GM12874 (cell line): ENCODE data around the gene LOXL3.

Experiments used
- CTCF ChIP-seq: IDR thresholded peaks from 2 replicates; pipeline ENCODE4 v1.5.1; 2011; ENCODE audit warnings: low read depth, mild to moderate bottlenecking, control low read depth, low read length, moderate library complexity; ENCODE audit not compliant: insufficient read depth

The LOXL3 gene

GRCh38 chr2:74571058-74571457 is 17.3 kb upstream of the LOXL3 start:
- TF ChIP-seq CTCF, result no peak

- TF ChIP-seq CTCF, result no peak
Observed at GRCh38 chr2:74569686-74570085, 15.9 kb upstream of the LOXL3 start.

DNA sequence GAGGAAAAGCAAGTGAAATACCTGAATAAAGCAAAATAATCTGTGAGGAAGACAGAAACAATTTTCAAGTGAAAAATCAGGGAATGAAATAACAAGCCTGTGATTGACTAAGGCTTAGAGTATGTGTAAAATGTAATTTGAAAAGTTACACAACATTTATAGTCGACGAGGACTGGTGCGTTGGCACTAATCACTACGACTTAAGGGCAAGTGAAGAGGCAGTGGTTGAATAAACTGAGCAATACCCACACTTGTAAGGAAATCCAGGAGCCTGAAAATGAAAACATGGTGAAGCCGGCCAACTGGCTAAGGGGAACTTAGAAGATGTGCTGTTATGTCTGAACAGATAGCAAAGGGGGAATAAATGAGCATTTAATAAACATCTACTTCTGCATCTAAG is 14.1 kb upstream of the LOXL3 start:
- no peak for TF ChIP-seq CTCF

DNA sequence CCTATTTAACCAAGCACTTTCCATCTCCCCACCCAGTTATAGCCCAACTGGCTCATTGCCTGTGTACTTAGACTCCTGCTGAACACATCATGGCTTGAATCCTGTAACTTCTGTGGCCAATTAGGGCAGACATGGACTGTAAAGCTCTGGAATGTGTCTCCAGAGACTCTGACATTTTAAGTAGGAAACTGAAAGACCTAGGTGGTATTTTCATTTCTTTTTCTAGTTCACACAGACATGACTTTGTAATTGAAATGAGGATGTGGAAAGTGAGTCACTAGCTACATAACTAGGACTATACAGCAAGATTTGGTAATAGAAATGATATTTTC is 13.0 kb upstream of the LOXL3 start:
- TF ChIP-seq CTCF, result no peak

DNA sequence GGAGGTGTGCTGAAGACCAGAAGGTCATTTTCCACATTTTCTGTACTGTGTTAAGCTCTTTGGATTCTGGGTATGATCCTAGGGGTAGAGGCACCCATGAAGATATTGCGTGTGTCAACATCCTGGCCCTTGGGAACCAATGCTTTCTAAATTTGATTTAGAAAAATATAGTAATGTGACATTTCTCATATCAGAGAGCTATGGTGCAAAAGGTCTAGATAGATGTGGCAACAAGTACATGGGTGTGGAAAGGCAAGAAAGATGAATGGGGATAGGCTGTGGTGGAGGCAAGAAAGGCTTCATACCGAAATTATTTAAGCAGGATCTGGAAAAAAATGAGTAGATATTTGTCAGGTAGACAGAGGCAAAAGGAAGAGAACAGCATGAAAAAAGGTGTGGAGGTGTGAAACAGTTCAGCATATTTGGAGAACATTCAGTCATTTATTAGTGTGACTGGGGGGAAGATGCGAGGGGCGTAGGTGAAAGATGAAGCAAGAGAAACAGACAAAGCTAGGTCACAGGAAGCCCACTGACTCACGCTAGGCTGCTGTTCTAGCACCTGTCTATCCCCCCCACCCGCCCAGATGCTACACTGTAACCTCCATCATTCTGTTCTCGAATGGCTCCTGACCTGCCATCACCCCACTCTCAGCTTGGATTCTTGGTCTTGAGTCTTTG is 12.5 kb upstream of the LOXL3 start:
- TF ChIP-seq CTCF, result no peak

DNA sequence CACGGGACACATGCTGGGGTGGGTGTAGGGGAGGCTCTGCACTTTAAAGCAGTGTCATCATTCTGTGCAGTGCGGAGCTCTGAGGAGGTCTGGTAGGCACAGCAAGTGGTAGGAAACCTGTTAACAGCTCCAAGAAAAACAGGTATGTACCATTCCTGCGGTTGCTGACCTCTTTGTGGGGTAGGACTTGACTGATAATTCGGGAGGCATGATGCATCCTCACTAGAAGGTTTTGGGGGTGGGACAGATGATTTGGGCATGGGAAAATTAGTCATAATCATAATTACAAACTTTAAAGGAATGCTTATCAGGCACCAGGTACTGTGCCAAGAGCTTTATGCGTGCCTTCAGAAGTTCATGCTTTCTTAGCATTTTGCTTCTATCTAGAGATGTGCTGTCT is 10.5 kb upstream of the LOXL3 start:
- TF ChIP-seq CTCF, result no peak

DNA sequence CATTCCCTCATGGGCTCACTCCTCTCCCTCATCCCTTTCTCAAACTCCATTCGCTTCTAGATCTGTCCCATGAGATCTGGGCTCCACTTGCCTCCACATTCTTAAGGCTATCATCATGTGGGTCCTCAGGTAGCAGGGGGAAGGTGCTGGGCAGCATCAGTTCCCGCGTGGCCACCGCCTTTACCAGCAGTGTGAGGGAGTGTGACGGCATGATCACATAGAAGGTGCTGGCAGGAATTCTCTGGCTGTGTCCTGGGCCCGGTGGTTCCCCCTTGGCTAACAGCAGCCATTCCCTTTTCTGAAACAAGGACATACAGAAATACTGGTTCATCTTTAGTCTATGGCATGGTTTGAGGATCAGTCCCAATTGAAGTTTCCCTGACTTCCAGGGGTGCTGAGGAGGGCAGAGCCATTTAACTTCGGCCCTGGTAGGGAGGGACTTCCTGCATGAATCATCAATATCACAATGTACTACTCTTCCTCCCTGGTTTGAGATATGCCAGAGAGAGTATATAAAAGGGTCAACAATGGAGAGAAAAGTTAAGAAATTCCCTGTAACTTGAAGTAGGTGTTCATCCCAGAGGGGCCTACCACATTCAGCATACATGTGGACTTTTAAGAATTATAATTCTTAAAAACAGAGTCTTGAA is 8.5 kb upstream of the LOXL3 start:
- TF ChIP-seq CTCF, result no peak
